Measurements from ENCODE around the gene RGMA. TPM values are rescaled to one million over a fixed set of nuclear protein-coding genes. Genes with fewer than 3 reads are reported as not detected.

The RGMA gene
- total RNA-seq, 2 experiments from 2014 or later, result not detected

DNA sequence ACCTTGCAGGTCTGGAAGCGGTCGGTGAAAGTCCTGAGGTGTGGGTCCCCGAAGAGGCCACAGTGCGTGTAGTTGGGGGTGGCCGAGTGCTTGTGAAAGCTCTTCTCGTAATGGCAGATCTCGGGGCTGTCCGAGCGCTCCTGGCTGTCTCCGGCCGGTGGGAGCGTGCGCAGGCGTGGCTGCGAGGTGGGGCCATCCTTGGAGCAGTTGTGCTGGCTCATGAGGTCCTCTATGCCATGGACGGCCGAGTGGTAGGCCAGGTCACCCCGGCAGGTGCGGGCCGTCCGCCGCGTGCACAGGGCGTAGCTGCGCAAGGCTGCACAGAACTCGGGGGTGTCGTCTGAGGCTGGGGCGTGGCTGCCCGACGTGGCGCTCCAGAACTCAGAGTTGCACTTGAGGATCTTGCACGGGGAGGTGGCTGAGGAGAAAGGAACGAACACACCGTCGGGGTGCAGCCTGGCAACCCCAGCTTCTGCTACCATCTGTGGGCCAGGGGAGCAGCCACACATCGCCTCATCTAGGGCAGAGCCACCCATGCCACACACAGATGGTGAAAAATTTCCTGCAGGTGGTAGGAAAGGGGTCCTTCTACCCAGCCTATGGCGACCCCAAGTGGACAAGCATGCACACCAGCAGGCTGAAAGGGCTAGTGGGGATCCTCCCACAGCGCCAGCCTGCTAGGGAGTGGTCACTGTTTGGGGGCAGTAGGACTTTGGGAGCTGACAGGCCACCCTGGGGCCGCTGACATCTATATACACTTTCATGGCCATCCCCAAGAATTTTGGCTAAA, 36.7 kb downstream of the RGMA start:
- no peaks in the 10 kb centered on the region for H3K9me3 ChIP-seq (ENCODE audit: low read length)
- H3K4me3 ChIP-seq (ENCODE audit: low read depth, low read length, poor library complexity, severe bottlenecking), result no peak overlapping the region
- no peak overlapping the region for H3K27ac ChIP-seq (ENCODE audit: low read depth, low read length, poor library complexity, severe bottlenecking)
- POLR2A ChIA-PET, result no interaction called here
- no peaks in the 10 kb centered on the region for H4K20me1 ChIP-seq (ENCODE audit: insufficient read depth, low read length)
- no peaks in the 10 kb centered on the region for H3K36me3 ChIP-seq (ENCODE audit: insufficient read depth, low read length)
- BruUV-seq (replicated peaks), result no TSS peak
- CTCF ChIA-PET (ENCODE audit: unreplicated experiment), result no interaction called here
- H3K4me2 ChIP-seq (ENCODE audit: low read length), result no peak overlapping the region
- intact Hi-C loops (cut with micrococcal nuclease; ENCODE audit: unreplicated experiment), result no loop called here
- H3K79me2 ChIP-seq (ENCODE audit: insufficient read depth, low read depth, low read length), result no peaks in the 10 kb centered on the region
- no peaks in the 10 kb centered on the region for H3K9me2 ChIP-seq (ENCODE audit: insufficient read depth, low read length)
- no peak overlapping the region for H2AFZ ChIP-seq (ENCODE audit: low read length)
- H3K4me1 ChIP-seq (ENCODE audit: insufficient read depth, low read length, poor library complexity, severe bottlenecking), result no peaks in the 10 kb centered on the region
- TF ChIP-seq, protein P1, sequence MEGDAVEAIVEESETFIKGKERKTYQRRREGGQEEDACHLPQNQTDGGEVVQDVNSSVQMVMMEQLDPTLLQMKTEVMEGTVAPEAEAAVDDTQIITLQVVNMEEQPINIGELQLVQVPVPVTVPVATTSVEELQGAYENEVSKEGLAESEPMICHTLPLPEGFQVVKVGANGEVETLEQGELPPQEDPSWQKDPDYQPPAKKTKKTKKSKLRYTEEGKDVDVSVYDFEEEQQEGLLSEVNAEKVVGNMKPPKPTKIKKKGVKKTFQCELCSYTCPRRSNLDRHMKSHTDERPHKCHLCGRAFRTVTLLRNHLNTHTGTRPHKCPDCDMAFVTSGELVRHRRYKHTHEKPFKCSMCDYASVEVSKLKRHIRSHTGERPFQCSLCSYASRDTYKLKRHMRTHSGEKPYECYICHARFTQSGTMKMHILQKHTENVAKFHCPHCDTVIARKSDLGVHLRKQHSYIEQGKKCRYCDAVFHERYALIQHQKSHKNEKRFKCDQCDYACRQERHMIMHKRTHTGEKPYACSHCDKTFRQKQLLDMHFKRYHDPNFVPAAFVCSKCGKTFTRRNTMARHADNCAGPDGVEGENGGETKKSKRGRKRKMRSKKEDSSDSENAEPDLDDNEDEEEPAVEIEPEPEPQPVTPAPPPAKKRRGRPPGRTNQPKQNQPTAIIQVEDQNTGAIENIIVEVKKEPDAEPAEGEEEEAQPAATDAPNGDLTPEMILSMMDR (conservative IDR thresholded peaks at IDR 0.05; ENCODE audit: low read length), result peak; percentile 74
- TF ChIP-seq EZH2phosphoT487 (IDR thresholded peaks at IDR 0.05; ENCODE audit: borderline replicate concordance, low read depth, low read length), result no peak
- peak; percentile 35 for DNase-seq (ENCODE audit: low spot score)

DNA sequence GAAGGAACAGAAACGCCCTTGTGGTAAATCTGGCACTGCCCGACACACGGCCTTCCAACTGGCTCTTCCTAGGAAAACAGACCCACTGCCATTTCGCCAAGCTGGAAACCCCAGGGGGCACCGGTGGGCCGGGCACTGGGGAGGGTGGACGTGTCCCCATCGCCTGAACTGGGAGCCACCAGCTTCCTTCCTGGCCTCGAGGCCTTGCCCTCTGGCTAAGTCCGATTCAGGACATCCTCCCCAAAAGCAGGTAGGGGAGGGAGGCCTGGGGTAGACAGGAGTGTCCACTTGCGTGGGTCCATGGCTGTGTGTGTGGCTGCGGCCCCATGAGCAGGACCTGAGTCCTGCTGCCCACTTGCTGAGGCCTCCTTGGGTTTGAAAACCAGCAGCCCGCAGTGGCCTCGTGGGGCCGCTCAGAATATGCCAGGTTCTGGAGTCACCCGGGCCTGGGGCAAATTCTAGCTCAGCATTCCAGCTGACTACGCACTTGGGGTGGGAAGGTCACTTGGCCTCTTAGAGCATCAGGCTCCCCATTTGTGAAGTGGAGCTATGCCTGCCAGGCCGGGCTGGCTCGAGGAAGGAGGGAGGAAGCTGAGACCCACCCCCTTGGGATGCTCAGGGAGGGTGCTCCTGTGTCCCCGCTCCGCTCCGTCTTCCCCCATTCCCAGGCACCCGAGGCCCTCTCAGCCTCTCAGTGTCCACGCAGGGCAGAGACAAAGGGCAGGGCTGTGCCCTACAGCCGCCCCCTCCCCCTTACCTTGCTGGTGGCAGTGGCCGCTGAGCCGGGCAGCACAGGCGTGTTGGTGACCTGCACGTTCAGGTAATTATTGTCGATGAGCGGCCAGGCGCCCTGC, 37.5 kb downstream of the RGMA start:
- ChIA-PET POLR2A (interaction anchor here (0.5 kb wide), 1 partner anchor 1236 kb away, joined by 3 read pairs; no protein-coding TSS in a partner anchor), CTCF (ENCODE audit: unreplicated experiment) (interaction anchor here (0.6 kb wide), 1 partner anchor 13 kb away, joined by 5 read pairs; no protein-coding TSS in a partner anchor)
- no TSS peak for BruUV-seq (replicated peaks)
- Histone ChIP-seq H4K20me1 (ENCODE audit: insufficient read depth, low read length) (no peaks in the 10 kb centered on the region), H3K4me2 (ENCODE audit: low read length) (no peak overlapping the region), H3K4me1 (ENCODE audit: insufficient read depth, low read length, poor library complexity, severe bottlenecking) (no peaks in the 10 kb centered on the region), H2AFZ (ENCODE audit: low read length) (no peak overlapping the region), H3K9me3 (ENCODE audit: low read length) (no peaks in the 10 kb centered on the region), H3K9me2 (ENCODE audit: insufficient read depth, low read length) (no peaks in the 10 kb centered on the region), H3K36me3 (ENCODE audit: insufficient read depth, low read length) (no peaks in the 10 kb centered on the region), H3K27ac (ENCODE audit: low read depth, low read length, poor library complexity, severe bottlenecking) (no peak overlapping the region), H3K4me3 (ENCODE audit: low read depth, low read length, poor library complexity, severe bottlenecking) (no peak overlapping the region), H3K79me2 (ENCODE audit: insufficient read depth, low read depth, low read length) (no peaks in the 10 kb centered on the region)
- no peak for TF ChIP-seq EZH2phosphoT487 (IDR thresholded peaks at IDR 0.05; ENCODE audit: borderline replicate concordance, low read depth, low read length)
- TF ChIP-seq, protein P1 (conservative IDR thresholded peaks at IDR 0.05; ENCODE audit: low read length), result no peak
- intact Hi-C loops (cut with micrococcal nuclease; ENCODE audit: unreplicated experiment), result no loop called here
- DNase-seq (ENCODE audit: low spot score), result no peak

Data from OCI-LY7 (cell line).